HG03103 (cell line): ENCODE results near the gene MCHR1.

Source experiments
- ATAC-seq: cut with Tn5 transposase; IDR thresholded peaks from one replicate; pipeline ENCODE4 v1.9.1; 2021; ENCODE audit warnings: low read depth; ENCODE audit not compliant: unreplicated experiment

The MCHR1 gene

GRCh38 chr22:40679249-40679963 is at the start of gene MCHR1:
Gene MCHR1 (plus strand): TSS chr22:40679484. CDS start chr22:40679653, 169 bp downstream.
- ATAC-seq = no peak

GRCh38 chr22:40631925-40632324 is 47.4 kb upstream of the MCHR1 start:
- ATAC-seq = no peak

- ATAC-seq = no peak
These were observed 46.2 kb upstream of the MCHR1 start for GRCh38 chr22:40633036-40633435.

GRCh38 chr22:40634119-40634903 is 45.0 kb upstream of the MCHR1 start:
- no peak for ATAC-seq

- no peak for ATAC-seq
These were observed 44.0 kb upstream of the MCHR1 start for GRCh38 chr22:40635043-40635939.

GRCh38 chr22:40635940-40636379 is 43.3 kb upstream of the MCHR1 start:
- peak; percentile 21 for ATAC-seq

GRCh38 chr22:40636380-40637182 is 42.7 kb upstream of the MCHR1 start, which contains the start of gene MRTFA:
Gene MRTFA (minus strand): TSS chr22:40636719.
- ATAC-seq = peak; percentile 82

- no peak for ATAC-seq
These were observed 41.8 kb upstream of the MCHR1 start for GRCh38 chr22:40637183-40638150.

GRCh38 chr22:40638261-40638660 is 41.0 kb upstream of the MCHR1 start:
- no peak for ATAC-seq

GRCh38 chr22:40641269-40641668 is 38.0 kb upstream of the MCHR1 start:
- no peak for ATAC-seq

- no peak for ATAC-seq
These were observed 37.0 kb upstream of the MCHR1 start for GRCh38 chr22:40642316-40642715.

GRCh38 chr22:40645579-40646197 is 33.6 kb upstream of the MCHR1 start:
- ATAC-seq = no peak

GRCh38 chr22:40648386-40648785 is 30.9 kb upstream of the MCHR1 start:
- ATAC-seq = no peak

GRCh38 chr22:40651057-40651456 is 28.2 kb upstream of the MCHR1 start:
- ATAC-seq = no peak

- no peak for ATAC-seq
These were observed 27.5 kb upstream of the MCHR1 start for GRCh38 chr22:40651563-40652501.

GRCh38 chr22:40653361-40653760 is 25.9 kb upstream of the MCHR1 start:
- no peak for ATAC-seq

- no peak for ATAC-seq
These were observed 24.6 kb upstream of the MCHR1 start for GRCh38 chr22:40654522-40655167.
